ENCODE data around the gene NBPF1.
"Not testable (repeated sequence)": the region's sequence is repeated elsewhere in the genome, so short reads cannot be mapped to it uniquely, and the experiment has no call there.

The NBPF1 gene

DNA sequence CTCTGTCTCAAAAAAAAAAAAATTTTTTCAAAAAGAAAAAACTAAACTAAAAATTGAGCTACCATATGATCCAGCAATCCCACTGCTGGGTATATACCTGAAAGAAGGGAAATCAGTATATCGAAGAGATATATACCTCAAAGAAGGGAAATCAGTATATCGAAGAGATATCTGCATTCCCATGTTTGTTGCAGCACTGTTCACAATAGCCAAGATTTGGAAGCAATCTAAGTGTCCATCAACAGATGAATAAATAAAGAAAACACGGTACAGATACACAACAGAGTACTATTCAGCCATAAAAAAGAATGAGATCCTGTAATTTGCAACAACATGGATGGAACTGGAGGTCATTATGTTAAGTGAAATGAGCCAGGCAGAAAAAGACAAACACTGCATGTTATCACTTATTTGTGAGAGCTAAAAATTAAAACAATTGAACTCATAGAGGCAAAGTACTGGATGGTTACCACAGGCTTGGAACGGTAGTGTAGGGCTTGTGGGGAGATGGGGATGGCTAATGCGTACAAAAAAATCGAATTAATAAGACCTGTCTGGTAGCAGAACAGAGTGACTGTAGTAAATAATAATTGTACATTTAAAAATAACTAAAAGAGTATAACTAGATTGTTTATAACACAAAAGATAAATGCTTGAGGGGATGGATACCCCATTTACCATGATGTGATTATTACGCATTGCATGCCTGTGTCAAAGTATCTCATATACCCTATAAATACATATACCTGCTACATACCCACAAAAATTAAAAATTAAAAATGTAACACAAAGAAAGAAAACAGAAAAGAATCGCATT lies 28.0 kb upstream of the NBPF1 start:
- not testable (repeated sequence) for DNase-seq (ENCODE audit: low read depth)

DNA sequence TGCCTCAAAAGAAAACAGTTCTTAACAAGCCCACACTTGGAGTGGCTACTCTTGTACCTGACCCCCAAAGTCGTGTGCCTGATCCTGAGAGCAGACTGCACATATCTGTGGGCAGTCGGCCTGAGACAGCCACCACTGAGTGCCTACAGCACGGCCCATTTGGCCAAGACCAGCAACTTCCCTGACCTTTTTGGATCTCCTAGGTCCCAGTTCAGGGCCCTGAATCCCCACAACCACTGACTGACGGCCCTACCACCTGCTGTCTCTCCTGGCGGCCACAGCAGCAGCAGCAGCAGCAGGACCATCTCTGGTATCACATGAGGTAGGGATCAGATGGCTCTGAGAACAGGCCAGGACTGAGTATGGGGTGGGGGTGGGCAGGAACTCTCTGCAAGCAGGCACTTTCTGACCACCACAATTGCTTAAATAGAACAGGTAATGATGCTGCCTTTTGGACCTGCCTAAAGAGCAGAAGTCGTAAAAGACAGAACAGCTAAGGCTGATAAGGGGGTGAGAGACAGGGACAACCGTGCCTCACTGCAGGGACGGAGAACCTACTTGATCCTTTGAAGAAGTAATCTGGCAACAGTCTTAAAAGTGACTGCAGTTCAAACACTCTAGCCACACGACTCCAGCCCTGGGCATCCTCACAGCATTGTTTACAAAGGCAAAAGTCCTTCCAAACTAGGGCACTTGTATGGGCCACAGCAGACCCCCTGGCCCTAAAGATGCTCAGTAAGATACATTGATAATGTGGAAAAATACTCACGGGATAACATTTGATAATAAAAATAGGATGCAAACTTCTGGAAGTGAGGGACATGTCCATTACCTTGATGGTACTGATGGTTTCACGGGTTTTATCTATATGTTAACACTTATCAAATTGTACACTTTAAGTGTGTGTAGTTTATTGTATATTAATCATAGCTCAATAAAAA lies 26.0 kb upstream of the NBPF1 start:
- not testable (repeated sequence) for DNase-seq (ENCODE audit: low read depth)

DNA sequence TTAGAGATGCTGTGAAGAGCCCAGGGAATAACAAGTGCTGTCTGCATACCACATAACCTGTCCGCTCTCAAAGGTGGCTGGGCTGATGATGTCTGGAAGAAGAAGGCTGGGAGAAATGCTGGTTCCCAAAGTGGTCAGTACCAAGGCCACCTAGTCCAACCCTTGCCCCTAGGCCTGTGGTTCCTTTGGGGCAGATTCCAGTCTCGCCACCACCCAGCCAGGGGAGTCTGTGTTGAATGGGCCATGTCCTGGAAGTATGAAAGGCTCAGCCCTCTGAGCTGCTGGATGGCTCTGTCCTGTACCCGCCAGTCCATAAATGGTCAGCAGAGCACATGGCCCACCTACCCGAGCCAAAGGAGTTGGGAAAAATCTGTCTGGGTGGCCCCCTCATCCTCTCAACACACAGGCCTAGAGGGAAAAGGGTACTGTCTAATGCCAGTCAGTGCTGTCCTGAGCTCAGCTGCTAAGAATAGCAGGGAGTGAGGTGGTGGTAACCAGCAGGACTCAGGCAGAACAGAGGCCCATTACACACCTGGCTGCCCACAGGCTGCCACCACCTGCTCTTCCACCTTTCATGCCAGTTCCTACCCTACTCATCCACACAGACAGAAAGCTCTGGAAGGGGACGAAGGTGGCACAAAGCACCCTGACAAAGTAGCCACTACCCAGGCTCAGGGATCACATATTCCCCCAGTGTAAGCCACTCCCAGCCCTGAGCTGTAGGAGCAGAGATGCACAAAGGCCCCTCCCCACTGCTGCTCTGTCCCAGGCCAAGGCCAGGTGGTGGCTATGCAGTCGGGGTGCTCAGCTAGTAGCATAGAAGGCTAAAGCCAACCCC lies 24.8 kb upstream of the NBPF1 start:
- DNase-seq (ENCODE audit: low read depth) = not testable (repeated sequence)

DNA sequence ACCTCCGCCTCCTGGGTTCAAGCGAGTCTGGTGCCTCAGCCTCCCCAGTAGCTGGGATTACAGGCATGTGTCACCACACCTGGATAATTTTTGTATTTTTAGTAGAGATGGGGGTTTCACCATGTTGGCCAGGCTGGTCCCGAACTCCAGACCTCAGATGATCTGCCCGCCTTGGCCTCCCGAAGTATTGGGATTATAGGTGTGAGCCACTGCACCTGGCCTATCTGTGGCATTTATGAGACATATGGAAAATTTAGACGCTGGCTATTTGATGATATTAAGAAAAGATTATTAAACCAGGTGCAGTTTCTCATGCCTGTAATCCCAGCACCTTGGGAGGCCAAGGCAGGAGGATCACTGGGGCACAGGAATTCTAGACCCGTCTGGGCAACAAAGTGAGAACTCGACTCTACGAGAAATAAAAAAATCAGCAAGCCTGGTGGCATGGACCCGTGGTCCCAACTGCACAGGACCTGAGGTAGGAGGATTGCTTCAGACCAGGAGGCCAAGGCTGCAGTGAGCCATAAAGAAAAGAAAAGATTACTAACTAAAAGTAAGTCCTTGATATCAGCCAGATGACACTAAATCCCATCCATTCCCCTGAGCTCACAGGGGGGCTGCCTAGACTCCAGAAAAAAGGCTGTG lies 23.3 kb upstream of the NBPF1 start:
- not testable (repeated sequence) for DNase-seq (ENCODE audit: low read depth)

DNA sequence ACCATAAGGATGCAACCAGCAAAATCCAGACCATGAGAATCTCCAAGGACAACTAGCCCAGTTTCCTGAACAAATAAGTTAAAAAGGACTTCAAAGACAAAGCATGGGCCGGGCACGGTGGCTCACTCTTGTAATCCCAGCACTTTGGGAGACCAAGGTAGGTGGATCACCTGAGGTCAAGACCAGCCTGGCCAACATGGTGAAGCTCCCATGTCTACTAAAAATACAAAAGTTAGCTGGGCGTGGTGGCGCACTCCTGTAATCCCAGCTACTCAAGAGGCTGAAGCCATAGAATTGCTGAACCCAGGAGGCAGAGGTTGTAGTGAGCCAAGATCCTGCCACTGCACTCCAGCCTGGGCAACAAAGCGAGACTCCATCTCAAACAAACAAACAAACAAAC lies 22.6 kb upstream of the NBPF1 start:
- not testable (repeated sequence) for DNase-seq (ENCODE audit: low read depth)

DNA sequence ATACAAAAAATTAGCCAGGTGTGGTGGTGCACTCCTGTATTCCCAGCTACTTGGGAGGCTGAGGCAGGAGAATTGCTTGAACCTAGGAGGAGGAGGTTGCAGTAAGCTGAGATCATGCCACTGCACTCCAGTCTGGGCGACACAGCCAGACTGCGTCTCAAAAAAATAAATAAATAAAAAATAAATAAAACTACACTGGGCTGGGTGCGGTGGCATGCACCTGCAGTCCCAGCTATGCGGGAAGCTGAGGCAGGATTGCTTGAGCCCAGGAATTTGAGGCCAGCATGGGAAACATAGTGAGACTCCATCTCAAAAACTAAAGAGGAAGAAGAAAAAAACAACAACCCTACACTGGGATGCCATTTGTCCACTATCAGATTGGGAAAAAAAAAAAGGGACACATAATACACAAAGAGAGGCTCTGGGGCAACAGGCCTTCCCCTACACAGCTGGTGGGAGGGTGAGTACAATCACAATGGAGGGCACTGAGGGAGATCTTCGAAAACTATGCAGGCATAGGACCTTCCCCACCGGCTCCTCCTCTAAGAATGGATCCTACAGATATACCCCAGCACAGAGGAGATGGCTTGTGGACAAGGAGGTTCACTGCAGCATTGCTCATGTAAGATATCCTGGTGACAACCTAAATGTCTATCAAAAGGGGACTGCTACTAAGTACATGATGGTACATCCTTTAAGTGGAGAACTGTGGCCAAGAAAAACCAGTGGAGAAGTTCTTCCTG lies 20.3 kb upstream of the NBPF1 start:
- DNase-seq (ENCODE audit: low read depth) = not testable (repeated sequence)

DNA sequence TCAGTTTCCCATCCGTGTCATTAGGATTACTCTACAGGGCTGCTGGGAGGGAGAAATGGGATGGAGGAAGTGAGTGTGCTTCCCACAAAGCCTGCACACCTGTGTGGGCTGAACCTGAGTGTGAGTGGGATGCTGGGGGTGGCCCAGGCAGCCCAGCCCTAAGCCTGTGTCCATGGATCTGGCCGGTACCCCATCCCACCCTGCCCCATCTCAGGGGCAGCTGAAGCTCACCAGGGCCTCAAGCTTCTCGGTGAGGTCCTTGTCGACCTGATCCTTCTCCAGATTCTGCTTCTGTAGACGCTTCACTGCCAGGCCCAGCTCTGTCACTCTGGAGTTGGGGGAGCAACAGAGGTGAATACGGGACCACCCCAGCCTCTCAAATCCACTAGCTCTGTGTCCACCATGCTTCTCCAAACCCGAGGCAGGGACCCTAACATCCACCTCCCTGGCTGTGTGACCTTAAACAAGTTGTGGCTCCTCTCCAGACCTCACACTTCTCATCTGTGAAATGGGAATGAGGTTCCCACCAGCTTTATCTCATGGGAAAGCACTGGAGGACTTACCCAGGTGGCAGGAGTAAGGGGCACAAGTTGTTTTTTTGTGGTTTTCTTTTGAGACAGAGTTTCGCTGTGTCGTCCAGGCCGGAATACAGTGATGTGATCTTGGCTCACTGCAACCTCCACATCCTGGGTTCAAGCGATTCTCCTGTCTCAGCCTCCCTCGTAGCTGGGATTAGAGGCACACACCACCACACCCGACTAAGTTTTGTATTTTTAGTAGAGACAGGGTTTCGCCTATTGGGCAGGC lies 18.9 kb upstream of the NBPF1 start:
- not testable (repeated sequence) for DNase-seq (ENCODE audit: low read depth)

DNA sequence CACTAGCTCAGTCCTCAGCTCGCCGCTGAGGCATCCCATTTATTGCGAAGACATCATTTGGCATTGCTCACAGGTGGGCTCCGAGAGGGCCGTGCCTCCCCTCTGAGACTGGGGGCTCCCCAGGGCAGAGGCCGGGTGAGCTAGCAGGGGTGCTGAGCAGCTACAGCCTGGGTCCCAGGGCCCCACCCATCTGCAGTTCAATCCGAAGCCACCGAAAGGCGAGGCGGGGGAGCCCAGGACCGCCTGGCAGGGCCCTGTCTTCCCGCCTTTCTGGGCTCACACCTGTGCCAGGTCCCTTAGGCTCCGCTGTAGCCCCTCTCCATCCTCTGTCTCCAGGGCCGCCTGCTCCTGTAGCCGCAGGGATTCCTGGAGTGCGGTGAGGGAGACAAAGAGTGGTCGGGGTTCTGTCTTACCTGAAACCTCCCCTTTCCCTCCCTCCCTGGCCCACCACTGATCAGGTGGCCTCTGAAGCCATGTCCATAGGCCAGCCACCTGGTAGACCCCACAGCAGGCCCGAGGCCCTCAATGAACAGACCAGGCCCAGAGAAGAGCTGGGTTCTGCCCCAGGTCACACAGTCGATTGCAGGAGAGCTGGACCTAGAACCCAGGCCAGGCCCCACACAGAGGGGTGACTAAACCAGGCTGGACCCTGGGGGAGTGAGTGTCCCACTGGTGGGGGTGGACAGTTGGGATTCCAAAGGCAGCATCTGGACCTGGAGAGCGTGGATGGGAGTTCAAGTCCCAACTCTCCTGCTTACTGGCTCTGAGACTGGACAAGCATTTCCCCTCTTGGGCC lies 18.1 kb upstream of the NBPF1 start:
- no peak for DNase-seq (ENCODE audit: low read depth)

DNA sequence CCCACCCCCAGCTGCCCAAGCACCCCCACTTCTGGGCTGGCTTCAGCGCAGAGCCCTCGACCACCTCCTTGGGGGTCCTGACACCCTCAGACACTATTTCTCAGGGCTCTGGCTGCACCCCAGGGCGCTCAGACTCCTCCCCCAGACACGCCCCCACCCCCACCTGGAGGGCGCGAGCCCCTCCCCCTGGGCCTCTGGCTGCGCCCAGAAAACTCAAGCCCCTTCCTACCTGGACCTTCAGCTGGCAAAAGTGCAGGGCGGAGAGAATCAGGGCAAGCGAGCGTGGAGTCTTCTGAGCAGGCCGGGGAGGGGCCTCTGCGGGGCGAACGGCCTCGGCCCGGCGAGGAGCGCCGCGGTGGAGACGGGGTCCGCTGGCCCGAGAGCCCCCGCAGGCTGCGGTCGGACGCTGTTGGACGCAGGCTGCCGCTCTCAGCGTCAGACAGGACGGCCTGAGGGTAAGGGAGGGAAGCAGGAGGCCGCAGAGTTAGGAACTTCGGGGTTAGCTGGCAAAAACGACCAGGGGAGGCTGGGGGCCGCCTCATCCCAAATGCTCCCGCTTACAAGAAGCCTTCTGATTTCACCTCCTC lies 17.4 kb upstream of the NBPF1 start:
- DNase-seq (ENCODE audit: low read depth) = no peak

DNA sequence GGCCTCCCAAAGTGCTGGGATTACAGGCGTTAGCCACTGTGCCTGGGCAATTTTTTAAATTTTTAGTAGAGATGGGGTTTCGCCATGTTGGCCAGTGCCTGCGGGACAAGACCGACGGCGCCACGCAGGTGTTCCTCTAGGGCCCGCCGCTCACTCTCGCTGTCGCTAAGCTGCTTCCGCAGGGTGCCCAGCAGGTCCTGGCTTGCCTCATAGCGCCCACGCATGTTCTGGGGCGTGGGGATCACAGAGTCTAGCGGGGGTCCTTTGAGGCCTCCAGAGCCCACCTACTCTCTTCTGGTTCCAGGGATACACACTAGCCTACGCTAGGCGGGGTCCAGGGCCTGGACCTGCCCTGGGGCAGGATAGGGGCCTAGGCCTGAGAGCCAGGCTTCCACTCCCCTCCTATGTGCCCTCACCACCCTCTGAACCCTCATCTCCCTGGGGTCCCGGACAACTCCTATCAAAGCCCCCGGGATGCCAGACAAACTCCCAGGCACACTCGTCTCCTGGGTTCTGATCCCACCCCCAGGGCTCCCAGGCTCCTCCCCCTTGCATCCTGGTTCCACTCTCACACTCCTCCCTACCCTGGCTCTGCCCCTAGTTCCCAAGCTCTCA lies 16.7 kb upstream of the NBPF1 start:
- not testable (repeated sequence) for DNase-seq (ENCODE audit: low read depth)

DNA sequence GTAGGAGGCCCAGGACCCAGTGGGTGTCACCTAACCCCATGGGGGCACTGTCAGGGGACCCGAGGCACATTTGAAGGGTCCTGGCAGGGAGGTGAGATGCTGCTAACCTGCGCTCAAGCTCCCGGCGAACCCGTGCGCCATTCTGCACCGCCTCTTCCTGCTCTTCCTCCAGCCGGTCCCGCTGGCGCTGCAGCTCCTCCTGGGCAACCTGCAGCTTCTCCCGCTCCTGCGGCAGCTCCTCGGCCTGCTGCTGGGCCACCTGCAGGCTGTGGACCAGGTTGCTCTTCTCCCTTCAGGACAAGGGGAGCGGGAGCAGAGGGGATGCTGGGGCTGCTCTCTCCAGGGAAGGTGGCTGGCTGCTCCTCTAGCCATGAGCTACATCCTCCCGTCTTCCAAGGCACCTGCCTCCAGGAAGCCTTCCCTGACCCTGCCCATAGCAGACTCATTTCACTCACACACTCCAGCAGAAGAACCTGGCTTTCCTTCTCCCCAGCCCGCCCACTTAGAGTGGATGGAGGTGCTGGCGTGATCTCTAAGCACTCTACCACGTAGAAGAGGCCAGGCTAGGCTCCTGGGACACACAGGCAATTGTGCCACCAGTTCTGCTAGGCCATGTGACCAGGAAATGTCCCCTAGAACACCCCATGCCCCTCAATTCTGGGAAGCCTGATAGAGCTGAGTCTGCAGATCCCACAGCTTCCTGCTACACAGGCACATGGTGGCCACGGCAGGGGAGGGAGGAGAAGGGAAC lies 15.2 kb upstream of the NBPF1 start:
- no peak for DNase-seq (ENCODE audit: low read depth)

DNA sequence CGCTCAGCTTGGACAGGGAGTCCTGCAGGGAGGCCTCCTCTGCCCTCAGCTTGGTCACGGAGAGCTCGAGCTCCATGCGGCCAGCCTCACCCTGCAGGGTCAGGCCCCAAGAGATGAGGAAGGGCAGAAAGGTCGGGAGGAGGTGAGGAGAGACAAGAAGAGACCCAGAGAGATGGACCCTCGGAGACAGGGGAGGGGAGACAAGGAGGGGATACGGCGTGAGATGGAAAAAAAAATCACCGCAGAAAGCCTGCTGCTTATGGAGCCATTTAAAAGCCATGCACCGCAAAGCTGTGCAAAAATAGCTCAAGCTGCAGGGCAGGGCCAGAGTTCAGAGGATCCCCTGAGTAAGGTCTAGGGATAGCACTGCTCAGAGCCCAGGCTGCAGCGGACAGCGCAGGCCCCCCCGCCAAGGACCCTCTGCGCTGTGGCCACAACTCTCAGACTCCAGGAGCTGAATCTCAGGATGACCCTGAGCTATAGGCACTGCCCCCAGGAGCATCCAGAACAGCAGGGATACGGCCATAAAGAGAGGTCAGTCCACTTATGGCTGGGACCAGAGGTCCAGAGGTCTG lies 13.1 kb upstream of the NBPF1 start:
- DNase-seq (ENCODE audit: low read depth) = not testable (repeated sequence)

DNA sequence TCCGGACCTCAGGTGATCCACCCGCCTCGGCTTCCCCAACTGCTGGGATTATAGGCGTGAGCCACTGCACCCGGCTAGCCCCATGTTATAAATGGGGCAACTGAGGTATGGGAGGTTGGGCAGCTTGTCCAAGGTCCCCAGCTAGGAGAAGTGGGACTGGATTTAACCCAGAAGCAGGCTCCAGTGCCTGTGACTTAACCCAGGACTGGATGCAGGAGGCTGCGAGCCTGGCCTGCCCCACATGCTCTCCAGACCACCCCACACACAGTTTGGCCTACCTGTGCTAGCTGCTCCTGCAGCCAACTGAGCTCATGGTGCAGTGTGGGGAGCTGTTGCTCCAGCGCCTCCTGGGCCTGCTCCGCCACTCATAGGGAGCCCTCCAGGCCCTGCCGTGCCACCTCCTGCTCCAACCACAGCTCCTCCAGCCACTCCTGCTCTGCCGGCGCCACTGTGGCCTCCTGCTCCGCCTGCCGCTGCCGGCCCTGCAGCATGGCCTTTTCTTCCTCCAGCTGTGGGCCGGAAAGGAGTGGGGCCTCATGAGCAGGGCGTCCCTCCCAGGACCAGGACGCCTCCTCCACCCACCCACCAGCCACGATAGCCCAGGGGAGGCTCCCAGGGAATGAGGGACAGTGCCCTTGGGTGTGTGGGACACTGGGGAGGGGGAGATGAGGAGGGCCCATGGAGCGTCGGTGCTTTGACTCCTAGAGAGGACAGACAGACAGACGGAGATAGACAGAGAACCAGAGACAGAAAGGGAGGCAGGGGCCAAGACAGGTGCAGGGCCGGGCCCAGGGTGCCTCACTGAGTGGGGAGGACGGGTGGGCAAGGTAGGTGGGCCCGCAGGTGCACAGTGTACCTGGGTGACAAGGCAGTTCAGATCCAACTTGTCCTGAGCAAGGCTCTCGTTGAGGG lies 12.4 kb upstream of the NBPF1 start:
- no peak for DNase-seq (ENCODE audit: low read depth)

DNA sequence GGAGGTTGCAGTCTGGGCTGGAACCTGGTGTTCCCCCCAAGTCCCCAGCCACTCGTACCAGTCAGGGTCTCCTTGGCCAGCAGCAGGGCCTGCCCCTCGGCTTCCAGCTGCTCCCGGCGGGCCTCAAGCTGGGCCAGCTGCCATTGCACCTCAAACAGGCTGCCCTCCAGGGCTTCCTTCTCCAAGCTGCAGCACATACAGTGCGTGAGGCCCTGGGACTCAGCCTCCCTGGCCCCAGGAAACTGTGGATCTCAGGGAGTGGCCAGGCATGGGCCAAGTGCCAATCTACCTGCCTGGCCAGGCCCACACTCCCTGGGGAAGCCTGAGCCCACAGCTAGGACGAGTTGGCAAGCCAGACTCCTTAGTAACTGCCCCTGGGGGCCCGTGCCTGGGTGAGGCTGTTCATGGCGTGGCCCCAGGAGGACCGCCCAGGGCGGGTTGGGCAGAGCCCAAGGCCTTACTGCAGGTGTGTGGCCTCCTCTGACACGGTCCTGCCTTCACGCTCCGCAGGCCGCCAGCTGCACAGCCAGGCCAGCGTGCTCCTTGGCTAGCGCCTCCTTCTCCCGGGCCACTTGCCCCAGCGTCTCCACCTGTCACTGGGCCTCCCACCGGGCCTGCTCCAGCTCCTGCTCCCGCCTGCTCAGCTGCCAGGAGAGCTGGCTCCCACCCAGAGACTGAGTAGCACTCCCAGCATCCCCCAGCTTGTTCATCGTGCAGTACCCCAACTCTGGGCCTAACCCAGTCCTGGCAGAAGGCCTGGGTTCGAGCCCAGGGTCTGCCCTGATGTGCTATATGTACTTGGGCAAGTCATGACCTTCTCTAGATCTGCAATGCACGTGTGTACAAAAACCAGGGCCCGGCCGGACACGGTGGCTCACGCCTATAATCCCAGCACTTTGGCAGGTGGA lies 10.7 kb upstream of the NBPF1 start:
- DNase-seq (ENCODE audit: low read depth) = not testable (repeated sequence)

DNA sequence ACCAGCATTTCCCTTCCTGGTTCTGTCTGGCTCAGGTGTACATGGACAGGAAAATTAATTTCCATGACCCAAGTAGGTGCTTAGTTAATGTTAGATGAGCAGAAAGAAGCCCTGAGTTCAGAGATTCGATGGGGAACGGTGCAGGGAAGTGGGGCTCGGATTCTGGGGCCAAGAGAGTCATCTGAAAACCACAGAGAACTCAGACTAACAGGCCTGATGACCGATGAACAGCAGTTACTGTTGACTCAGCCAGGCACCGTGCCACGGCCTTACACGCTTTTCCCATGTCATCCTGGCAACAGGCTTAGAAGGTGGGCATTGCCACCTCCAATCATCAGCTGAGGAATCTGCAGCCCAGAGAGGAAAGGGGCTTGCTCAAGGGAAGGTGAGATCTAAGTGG lies 10.0 kb upstream of the NBPF1 start:
- not testable (repeated sequence) for DNase-seq (ENCODE audit: low read depth)
